A673 (cell line): Measurements from ENCODE around the gene TTN. TPM values are rescaled to one million over a fixed set of nuclear protein-coding genes. Genes with fewer than 3 reads are reported as not detected.

Experiments
- BruUV-seq: library from RNA; stranded (reverse); fragments of 400-500 nt; replicated peaks from 2 replicates; lab custom pipeline; 2021; lab: Mats Ljungman, UMichigan
- CTCF ChIA-PET: fragments of 300-600 bp; sonication (Branson Sonifier 250); formaldehyde crosslinking; loops from one replicate; lab custom pipeline; 2022; ENCODE audit warnings: antibody characterized with exemption; lab: Charles Lee
- POLR2A ChIA-PET: fragments of 300-600 bp; sonication (Branson Sonifier 250); formaldehyde crosslinking; loops from one replicate; lab custom pipeline; 2022; ENCODE audit warnings: antibody characterized with exemption; ENCODE audit not compliant: low non-redundant PET; lab: Charles Lee
- DNase-seq: peaks from one replicate; pipeline ENCODE4 v3.0.0-alpha.2; 2015; ENCODE audit warnings: low spot score
- H3K27ac ChIP-seq: fragments of 200-600 bp; sonication (generic); 2 replicates; pipeline ENCODE4 v1.5.1; 2016; ENCODE audit warnings: mixed run types, low read depth, mild to moderate bottlenecking, mixed read lengths, antibody characterized with exemption, low read length; ENCODE audit not compliant: poor library complexity, severe bottlenecking
- H3K27me3 ChIP-seq: fragments of 200-600 bp; sonication (generic); replicated peaks from 2 replicates; pipeline ENCODE4 v1.6.1; 2017; ENCODE audit warnings: mixed run types, low read depth, mild to moderate bottlenecking, mixed read lengths, antibody characterized with exemption, low read length; ENCODE audit not compliant: insufficient read depth, poor library complexity
- H3K36me3 ChIP-seq: fragments of 200-600 bp; sonication (generic); 2 replicates; pipeline ENCODE4 v1.6.1; 2016; ENCODE audit warnings: mixed run types, mild to moderate bottlenecking, mixed read lengths, antibody characterized with exemption, low read length; ENCODE audit not compliant: insufficient read depth, poor library complexity, severe bottlenecking
- H3K4me1 ChIP-seq: fragments of 200-600 bp; sonication (generic); 2 replicates; pipeline ENCODE4 v1.6.1; 2017; ENCODE audit warnings: mixed run types, mild to moderate bottlenecking, mixed read lengths, antibody characterized with exemption, low read length; ENCODE audit not compliant: insufficient read depth, poor library complexity, severe bottlenecking
- H3K4me3 ChIP-seq: fragments of 200-600 bp; sonication (generic); 2 replicates; pipeline ENCODE4 v1.5.1; 2016; ENCODE audit warnings: low read depth, mixed run types, mild to moderate bottlenecking, mixed read lengths, low read length; ENCODE audit not compliant: poor library complexity, severe bottlenecking
- H3K9me3 ChIP-seq: fragments of 200-600 bp; sonication (generic); 2 replicates; pipeline ENCODE4 v1.6.1; 2016; ENCODE audit warnings: mixed run types, low read depth, mild to moderate bottlenecking, mixed read lengths, antibody characterized with exemption, low read length; ENCODE audit not compliant: poor library complexity, severe bottlenecking
- CTCF ChIP-seq: fragments of 300-800, 200-600 bp; sonication (generic); conservative IDR thresholded peaks from 2 replicates; pipeline ENCODE4 v1.5.1; 2017; ENCODE audit warnings: low read depth, mild to moderate bottlenecking, antibody characterized with exemption, low read length, moderate library complexity, mixed read lengths
- EZH2 ChIP-seq: fragments of 200-600 bp; sonication (generic); IDR thresholded peaks from 2 replicates; pipeline ENCODE4 v1.6.1; 2017; ENCODE audit warnings: borderline replicate concordance, low read depth, mild to moderate bottlenecking, mixed read lengths, antibody characterized with exemption, low read length; ENCODE audit not compliant: poor library complexity, severe bottlenecking
- intact Hi-C: fragments of 100-400 bp; cut with micrococcal nuclease; formaldehyde crosslinking; loops from one replicate; pipeline ENCODE4 v1.10.0; 2022; ENCODE audit not compliant: unreplicated experiment
- total RNA-seq: library from RNA; stranded (reverse); gene quantifications from 2 replicates; pipeline ENCODE4 v1.2.3, GENCODE V29; 2021

The TTN gene
- total RNA-seq, 1 experiment from 2014 or later = under 0.01 TPM

- intact Hi-C loops = no loop called here
- BruUV-seq = no TSS peak
- peaks cover 19% of the 10 kb centered on the region for H3K4me1 ChIP-seq
- H3K36me3 ChIP-seq = peaks cover 7% of the 10 kb centered on the region
- no peak overlapping the region for H3K4me3 ChIP-seq
- DNase-seq = no peak
- ChIA-PET POLR2A (no interaction called here), CTCF (no interaction called here)
- H3K27me3 ChIP-seq = no peaks in the 10 kb centered on the region
- TF ChIP-seq CTCF (no peak), EZH2 (no peak)
- no peak overlapping the region for H3K27ac ChIP-seq
- H3K9me3 ChIP-seq = no peaks in the 10 kb centered on the region
These were observed 296.8 kb downstream of the TTN start for GRCh38 chr2:178510384-178510783.

- no TSS peak for BruUV-seq
- H3K27me3 ChIP-seq = no peaks in the 10 kb centered on the region
- POLR2A ChIA-PET = no interaction called here
- CTCF ChIA-PET = no interaction called here
- TF ChIP-seq EZH2 (no peak), CTCF (no peak)
- peaks cover 18% of the 10 kb centered on the region for H3K36me3 ChIP-seq
- no peak overlapping the region for H3K4me3 ChIP-seq
- intact Hi-C loops = no loop called here
- H3K9me3 ChIP-seq = no peaks in the 10 kb centered on the region
- DNase-seq = no peak
- no peak overlapping the region for H3K27ac ChIP-seq
- peaks cover 19% of the 10 kb centered on the region for H3K4me1 ChIP-seq
These were observed 298.6 kb downstream of the TTN start for GRCh38 chr2:178508646-178509045.

- TF ChIP-seq EZH2 = no peak
- no peak for TF ChIP-seq CTCF
- ChIA-PET CTCF (no interaction called here), POLR2A (no interaction called here)
- no TSS peak for BruUV-seq
- Histone ChIP-seq H3K4me1 (peaks cover 15% of the 10 kb centered on the region), H3K4me3 (no peak overlapping the region), H3K9me3 (no peaks in the 10 kb centered on the region), H3K27ac (peak overlapping the region; percentile 71), H3K36me3 (peaks cover 33% of the 10 kb centered on the region), H3K27me3 (no peaks in the 10 kb centered on the region)
- intact Hi-C loops = no loop called here
- no peak for DNase-seq
These were observed 300.3 kb downstream of the TTN start for GRCh38 chr2:178506949-178507348.
